Loucy (cell line): ENCODE data around the gene WBP2.
A peak's percentile ranks its signal among the peaks of the same experiment; 100 is the strongest.

ENCODE experiments used
- H2AFZ ChIP-seq: fragments of 200-600 bp; sonication (generic); 2 replicates; pipeline ENCODE4 v1.6.0; 2016; ENCODE audit warnings: antibody characterized with exemption, mild to moderate bottlenecking, low read length, moderate library complexity
- H3F3A ChIP-seq: fragments of 200-600 bp; 2 replicates; pipeline ENCODE4 v1.6.0; 2016; ENCODE audit warnings: antibody characterized with exemption, low read depth, mild to moderate bottlenecking
- H3K27me3 ChIP-seq: fragments of 200-600 bp; sonication (generic); 2 replicates; pipeline ENCODE4 v1.6.1; 2014; ENCODE audit warnings: low read length, mild to moderate bottlenecking; ENCODE audit not compliant: insufficient read depth, poor library complexity, severe bottlenecking
- H3K36me3 ChIP-seq: fragments of 200-600 bp; sonication (generic); 2 replicates; pipeline ENCODE4 v1.6.1; 2016; ENCODE audit warnings: low read length; ENCODE audit not compliant: insufficient read depth
- H3K4me1 ChIP-seq: fragments of 200-600 bp; sonication (generic); 2 replicates; pipeline ENCODE4 v1.5.1; 2014; ENCODE audit warnings: low read length, mild to moderate bottlenecking; ENCODE audit not compliant: insufficient read depth, poor library complexity, severe bottlenecking
- H3K4me2 ChIP-seq: fragments of 200-600 bp; sonication (generic); 2 replicates; pipeline ENCODE4 v1.6.0; 2014; ENCODE audit warnings: antibody characterized with exemption, low read length, low read depth, mild to moderate bottlenecking; ENCODE audit not compliant: poor library complexity, severe bottlenecking
- H3K4me3 ChIP-seq: fragments of 200-600 bp; sonication (generic); 2 replicates; pipeline ENCODE4 v1.5.1; 2014; ENCODE audit warnings: low read length, mild to moderate bottlenecking, mixed read lengths; ENCODE audit not compliant: poor library complexity, severe bottlenecking
- H3K79me2 ChIP-seq: fragments of 200-600 bp; sonication (generic); 2 replicates; pipeline ENCODE4 v1.6.1; 2014; ENCODE audit warnings: low read length; ENCODE audit not compliant: insufficient read depth
- H3K9ac ChIP-seq: fragments of 200-600 bp; sonication (generic); 2 replicates; pipeline ENCODE4 v1.6.0; 2014; ENCODE audit warnings: mild to moderate bottlenecking, low read depth, low read length, moderate library complexity; ENCODE audit not compliant: poor library complexity, severe bottlenecking
- H3K9me2 ChIP-seq: fragments of 200-600 bp; sonication (generic); replicated peaks from 2 replicates; pipeline ENCODE4 v1.6.1; 2016; ENCODE audit warnings: low read depth, low read length, mixed read lengths
- H3K9me3 ChIP-seq: fragments of 200-600 bp; sonication (generic); 2 replicates; pipeline ENCODE4 v1.6.1; 2014; ENCODE audit warnings: mild to moderate bottlenecking, antibody characterized with exemption, low read length, low read depth; ENCODE audit not compliant: insufficient read depth
- H4K20me1 ChIP-seq: fragments of 200-600 bp; sonication (generic); 2 replicates; pipeline ENCODE4 v1.6.0; 2014; ENCODE audit warnings: antibody characterized with exemption, low read length, mild to moderate bottlenecking; ENCODE audit not compliant: insufficient read depth, poor library complexity, severe bottlenecking
- EZH2phosphoT487 ChIP-seq: fragments of 200-600 bp; IDR thresholded peaks from 2 replicates; pipeline ENCODE4 v1.6.1; 2018; ENCODE audit warnings: antibody characterized with exemption, mild to moderate bottlenecking, moderate library complexity, borderline replicate concordance
- TF ChIP-seq, protein P1 (sequence below): fragments of 200-600 bp; sonication (generic); conservative IDR thresholded peaks from 2 replicates; pipeline ENCODE4 v1.5.1; 2014; ENCODE audit warnings: mild to moderate bottlenecking, antibody characterized with exemption, low read length

WBP2 gene

DNA sequence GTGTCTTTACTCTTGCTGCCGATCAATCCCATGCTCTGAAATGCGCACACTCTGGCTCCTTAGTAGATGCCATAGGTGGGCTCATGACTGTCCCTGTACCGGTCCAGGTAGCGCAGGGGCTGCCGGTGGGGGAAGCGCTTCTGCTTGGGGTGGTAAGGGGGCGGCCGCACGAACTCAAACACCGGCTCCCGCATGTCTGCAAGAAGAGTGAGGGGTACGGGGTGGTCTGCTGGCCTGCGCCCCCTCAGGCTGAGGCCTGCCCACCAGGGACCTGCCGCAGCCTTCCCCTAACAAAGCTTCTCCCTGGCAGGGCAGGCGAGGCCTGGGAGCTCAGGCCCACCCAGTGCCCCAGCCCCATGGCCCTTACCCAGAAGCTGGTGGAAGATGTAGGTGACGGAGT lies 43.7 kb upstream of the WBP2 start:
- H3F3A ChIP-seq = peaks cover 5% of the 10 kb centered on the region
- H3K27me3 ChIP-seq = no peaks in the 10 kb centered on the region
- no peak overlapping the region for H2AFZ ChIP-seq
- peaks cover 28% of the 10 kb centered on the region; the same call in 1 of the 2 replicates for H3K36me3 ChIP-seq
- peaks cover 32% of the 10 kb centered on the region for H3K4me1 ChIP-seq
- no peaks in the 10 kb centered on the region for H4K20me1 ChIP-seq
- no peak overlapping the region for H3K9ac ChIP-seq
- H3K4me3 ChIP-seq = no peak overlapping the region
- no peak overlapping the region for H3K4me2 ChIP-seq
- TF ChIP-seq, protein P1, sequence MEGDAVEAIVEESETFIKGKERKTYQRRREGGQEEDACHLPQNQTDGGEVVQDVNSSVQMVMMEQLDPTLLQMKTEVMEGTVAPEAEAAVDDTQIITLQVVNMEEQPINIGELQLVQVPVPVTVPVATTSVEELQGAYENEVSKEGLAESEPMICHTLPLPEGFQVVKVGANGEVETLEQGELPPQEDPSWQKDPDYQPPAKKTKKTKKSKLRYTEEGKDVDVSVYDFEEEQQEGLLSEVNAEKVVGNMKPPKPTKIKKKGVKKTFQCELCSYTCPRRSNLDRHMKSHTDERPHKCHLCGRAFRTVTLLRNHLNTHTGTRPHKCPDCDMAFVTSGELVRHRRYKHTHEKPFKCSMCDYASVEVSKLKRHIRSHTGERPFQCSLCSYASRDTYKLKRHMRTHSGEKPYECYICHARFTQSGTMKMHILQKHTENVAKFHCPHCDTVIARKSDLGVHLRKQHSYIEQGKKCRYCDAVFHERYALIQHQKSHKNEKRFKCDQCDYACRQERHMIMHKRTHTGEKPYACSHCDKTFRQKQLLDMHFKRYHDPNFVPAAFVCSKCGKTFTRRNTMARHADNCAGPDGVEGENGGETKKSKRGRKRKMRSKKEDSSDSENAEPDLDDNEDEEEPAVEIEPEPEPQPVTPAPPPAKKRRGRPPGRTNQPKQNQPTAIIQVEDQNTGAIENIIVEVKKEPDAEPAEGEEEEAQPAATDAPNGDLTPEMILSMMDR = no peak
- TF ChIP-seq EZH2phosphoT487 = no peak
- H3K79me2 ChIP-seq = peaks cover 50% of the 10 kb centered on the region
- no peaks in the 10 kb centered on the region for H3K9me2 ChIP-seq
- no peaks in the 10 kb centered on the region for H3K9me3 ChIP-seq

DNA sequence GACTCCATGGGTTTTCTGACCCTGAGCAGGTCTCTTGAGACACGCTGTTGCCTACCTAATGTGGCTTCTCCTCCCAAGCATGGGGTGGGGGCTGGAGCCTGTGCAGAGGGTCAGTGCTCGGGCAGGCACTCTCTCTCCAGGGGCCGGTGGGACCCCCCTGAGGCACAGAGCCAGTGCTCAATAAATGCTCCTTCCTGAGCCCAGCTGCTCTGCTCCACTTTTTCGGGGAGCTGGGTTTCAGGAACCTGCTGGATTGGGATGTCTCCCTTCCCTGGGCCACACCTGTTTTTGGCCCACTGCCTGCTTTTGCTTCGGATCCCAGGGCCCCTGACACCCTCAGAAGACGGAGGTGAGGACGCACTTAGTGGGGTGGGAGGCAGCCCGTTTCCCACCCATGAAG lies 42.9 kb upstream of the WBP2 start:
- Histone ChIP-seq H4K20me1 (no peaks in the 10 kb centered on the region), H3K4me1 (peaks cover 29% of the 10 kb centered on the region), H3K4me2 (no peak overlapping the region), H2AFZ (no peak overlapping the region), H3K9me2 (no peaks in the 10 kb centered on the region), H3K4me3 (no peak overlapping the region), H3K79me2 (peaks cover 46% of the 10 kb centered on the region), H3K36me3 (peaks cover 28% of the 10 kb centered on the region; the same call in 1 of the 2 replicates), H3F3A (peaks cover 5% of the 10 kb centered on the region), H3K9ac (no peak overlapping the region), H3K27me3 (no peaks in the 10 kb centered on the region), H3K9me3 (no peaks in the 10 kb centered on the region)
- TF ChIP-seq, protein P1 = no peak
- TF ChIP-seq EZH2phosphoT487 = no peak

DNA sequence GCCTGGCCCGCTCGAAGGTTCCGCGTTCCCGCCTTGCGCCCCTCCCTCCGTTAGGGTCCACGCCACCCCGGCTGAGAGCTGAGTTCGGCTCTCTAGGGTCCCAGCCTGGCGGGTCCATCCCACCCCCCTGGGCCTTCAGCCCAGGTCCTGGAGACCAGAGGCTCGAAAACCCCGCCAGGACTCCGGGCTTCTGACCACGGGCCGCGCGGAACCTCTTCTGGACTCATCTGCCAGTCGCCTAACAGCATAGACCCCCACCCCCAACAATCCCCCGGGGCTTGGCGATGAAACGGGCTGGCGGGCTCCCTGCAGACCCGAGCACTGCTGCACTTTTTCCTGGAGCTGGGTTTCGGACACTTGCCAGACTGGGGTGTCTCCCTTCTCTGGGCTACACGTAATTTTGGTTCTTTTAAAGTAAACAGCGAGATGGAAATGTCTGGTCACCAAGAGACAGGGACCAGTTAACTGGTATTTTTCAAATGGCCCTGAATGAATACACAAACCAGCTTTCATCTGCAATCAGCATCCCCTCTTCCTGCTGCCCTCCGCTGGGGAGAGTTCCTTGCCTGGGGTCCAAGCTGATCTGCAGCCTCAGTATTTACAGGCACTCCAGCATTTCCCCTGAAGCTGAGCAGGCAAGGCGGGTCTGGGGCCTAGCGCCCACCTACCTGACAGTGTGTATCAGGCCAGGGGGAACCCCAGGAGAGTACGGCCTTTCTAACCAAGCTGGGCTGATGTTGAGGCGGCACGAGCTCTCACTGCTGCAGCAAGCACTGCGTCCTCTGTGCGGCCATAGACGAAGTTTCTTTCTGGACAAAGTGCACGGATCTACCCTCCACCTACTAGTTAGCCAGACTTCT lies 42.3 kb upstream of the WBP2 start:
- no peaks in the 10 kb centered on the region for H3K9me3 ChIP-seq
- peaks cover 28% of the 10 kb centered on the region; the same call in 1 of the 2 replicates for H3K36me3 ChIP-seq
- no peaks in the 10 kb centered on the region for H4K20me1 ChIP-seq
- peak overlapping the region; percentile 96 for H3K4me2 ChIP-seq
- no peak overlapping the region for H2AFZ ChIP-seq
- H3K79me2 ChIP-seq = peaks cover 41% of the 10 kb centered on the region
- H3K9ac ChIP-seq = peak overlapping the region; percentile 80
- TF ChIP-seq EZH2phosphoT487 = no peak
- TF ChIP-seq, protein P1 = no peak
- peaks cover 5% of the 10 kb centered on the region for H3F3A ChIP-seq
- H3K4me3 ChIP-seq = peak overlapping the region; percentile 74
- peaks cover 27% of the 10 kb centered on the region for H3K4me1 ChIP-seq
- H3K27me3 ChIP-seq = no peaks in the 10 kb centered on the region
- no peaks in the 10 kb centered on the region for H3K9me2 ChIP-seq
